GM19455 (cell line): ENCODE results near the gene SPTLC3.

Experiments
- ATAC-seq: cut with Tn5 transposase; IDR thresholded peaks from one replicate; pipeline ENCODE4 v1.9.1; 2021; ENCODE audit not compliant: unreplicated experiment

Gene SPTLC3

DNA sequence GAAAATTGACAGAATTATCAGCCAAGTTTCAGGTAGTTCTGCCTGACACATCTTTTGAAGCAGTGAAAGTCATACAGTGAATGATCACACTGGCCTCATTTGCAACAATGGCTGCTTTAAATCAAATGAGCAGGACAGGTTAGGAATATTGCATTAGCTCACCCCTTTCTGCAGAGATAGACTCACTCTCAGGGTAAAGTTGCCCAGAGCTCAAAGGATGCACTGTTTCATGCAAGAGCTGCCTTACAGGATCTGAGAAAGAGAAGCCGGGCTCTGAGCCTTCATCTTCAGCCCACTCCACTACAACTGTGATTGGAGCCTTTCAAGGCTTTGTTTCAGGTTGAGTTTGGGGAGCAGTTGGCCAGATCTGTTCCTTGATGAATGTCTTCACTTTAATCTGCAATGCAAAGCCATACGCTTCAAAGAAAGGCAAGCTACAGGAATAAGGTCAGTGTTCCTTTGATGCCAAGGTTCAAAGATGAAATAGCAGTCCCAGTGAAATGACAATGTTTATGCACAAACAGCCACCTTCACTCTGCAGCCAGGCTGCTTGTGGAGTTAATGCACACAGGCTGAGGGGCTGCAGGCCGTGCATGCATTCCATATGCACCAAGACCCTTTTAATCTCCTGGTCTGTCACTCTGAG, 121.4 kb downstream of the SPTLC3 start:
- no peak for ATAC-seq

DNA sequence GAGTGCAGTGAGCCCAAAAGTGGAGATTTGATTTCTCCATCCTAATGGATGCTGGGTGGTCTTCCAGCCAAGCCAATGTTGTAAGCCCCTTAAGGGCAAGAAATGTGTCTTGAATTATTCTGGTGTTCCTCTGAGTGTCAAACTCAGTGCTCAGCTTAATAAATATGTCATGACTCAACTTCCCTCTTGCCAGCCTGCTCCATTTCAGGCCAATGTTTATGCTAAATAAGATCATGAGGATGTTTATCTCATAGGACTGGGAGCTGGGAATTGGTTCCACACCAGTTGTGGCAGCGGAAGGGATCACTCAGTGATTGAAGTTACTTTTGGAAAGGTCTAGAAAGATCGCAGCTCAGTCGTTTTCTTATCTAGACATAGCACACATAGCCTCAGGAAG, 121.9 kb downstream of the SPTLC3 start:
- ATAC-seq: no peak

DNA sequence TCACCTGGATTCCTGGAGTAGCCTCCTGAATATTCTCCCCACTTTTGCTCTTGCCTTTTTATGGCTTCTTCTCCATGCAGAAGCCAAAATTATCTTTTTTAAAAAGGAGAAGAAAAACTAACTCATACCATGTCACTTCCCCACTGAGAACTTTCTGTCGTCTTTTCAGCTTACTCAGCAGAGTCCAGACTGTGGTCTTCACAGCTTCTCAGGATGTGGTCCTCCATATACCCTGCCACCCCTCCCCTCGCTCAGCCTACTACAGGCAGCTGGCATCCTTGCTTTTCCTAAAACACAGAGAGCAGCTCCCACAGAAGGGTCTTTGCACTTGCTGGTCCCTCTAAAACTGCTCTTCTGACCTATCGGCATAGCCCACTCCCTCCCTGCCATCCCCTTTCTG, 122.9 kb downstream of the SPTLC3 start:
- no peak for ATAC-seq

DNA sequence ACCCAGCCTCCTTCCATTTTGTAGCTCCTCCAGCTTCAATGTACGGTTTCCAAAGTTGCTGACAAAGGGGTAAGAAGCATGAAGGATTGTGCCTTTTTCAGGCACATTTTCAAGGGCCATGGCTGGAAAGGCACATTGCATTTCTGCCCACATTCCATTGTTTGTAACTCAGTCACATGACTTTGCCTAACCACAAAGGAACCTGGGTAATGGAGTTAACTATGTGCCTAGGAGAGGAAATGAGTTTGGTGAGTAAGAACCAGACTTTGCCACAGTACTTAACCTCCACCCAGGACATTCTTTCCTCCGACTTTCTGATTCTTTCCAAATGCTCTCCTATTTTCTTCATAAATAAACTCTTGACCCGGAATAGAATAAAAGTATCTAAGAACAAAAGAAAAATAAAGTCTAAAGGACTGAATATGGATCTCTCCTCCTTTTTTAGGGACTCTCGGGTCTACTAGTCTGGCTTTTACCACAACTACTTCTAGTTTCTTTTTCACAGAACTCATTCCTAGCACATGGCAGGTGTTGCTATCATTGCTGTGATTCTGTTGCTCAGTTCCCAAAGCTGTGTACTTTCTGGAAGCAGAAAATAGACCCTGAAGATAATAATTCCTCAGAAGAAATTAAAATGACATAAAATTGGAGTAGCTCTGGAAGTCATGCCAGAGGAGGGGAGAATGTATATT, 130.8 kb downstream of the SPTLC3 start:
- ATAC-seq: no peak

DNA sequence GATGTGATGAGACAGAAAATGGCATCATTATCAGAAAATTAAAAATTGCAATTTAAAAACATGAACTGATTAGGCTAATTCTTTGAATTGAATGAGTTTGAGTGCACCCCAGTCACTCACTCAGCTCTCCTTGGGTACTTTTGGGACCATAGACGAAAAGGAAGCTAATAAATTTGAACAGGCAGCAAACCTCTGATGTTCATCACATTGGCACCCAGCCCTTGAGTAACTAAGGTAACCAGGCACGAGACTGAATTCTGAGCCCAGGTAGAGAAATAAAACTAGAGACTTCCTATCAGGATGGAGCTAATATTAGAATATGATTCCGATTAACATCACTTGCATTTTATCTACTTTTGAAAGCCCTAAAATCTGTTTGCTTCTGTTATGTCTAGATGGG, 131.4 kb downstream of the SPTLC3 start:
- no peak for ATAC-seq

DNA sequence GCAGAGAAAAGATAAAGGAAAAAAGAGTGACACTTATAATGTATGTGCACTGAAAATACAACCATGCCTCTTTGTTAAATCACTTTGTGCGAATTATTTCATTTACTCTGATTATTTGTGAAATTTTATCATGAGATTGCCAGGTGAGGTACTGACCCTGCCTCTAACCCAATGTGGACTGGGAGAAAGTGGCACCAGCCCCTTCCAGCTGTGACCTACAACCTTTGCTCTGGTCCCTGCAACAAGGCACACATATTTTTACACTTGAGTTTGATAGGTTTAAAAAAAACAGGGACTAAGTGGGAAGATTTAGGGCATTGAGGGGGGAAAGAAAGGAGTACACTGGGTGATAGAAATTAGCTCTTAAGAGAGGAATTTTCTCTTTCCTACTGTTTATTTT, 132.0 kb downstream of the SPTLC3 start:
- ATAC-seq: no peak

DNA sequence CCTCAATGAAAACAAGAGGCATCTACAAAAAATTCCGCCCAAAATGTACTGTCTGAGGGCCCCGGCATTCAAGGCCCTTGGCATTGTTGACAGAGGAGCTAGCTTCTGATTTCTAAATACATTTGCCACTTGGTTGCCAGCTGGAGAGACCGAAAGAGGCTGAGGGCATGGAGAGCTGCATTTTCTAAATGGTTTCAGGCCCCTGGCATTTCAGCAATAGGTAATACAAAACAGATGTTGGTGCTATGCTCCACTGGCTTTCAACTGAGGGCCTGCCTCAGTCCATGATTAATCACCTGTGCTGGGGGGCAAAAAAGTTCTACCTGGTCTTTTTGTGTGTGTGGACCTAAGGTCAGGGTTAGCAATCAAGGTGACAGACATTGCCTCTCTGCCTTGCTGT, 132.8 kb downstream of the SPTLC3 start:
- ATAC-seq: no peak

DNA sequence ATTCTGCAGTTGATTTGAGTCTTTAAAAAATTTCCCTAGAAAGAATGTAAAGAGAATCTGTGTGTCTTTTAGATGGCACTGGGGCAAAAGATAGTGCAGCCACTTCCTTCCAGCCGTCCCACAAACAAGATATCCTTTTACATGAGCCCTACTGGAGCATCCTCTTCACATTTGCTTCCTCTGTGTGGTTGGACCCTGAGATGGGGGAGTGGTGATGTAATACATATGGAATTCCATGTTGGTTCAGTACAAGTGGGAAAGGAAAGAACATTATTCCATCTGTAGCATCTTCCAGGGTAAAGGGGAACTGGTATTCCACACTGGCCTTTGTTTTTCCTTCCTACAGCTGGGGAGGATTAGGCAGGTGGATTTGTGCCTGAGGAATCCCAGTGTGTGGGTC, 133.4 kb downstream of the SPTLC3 start:
- no peak for ATAC-seq

DNA sequence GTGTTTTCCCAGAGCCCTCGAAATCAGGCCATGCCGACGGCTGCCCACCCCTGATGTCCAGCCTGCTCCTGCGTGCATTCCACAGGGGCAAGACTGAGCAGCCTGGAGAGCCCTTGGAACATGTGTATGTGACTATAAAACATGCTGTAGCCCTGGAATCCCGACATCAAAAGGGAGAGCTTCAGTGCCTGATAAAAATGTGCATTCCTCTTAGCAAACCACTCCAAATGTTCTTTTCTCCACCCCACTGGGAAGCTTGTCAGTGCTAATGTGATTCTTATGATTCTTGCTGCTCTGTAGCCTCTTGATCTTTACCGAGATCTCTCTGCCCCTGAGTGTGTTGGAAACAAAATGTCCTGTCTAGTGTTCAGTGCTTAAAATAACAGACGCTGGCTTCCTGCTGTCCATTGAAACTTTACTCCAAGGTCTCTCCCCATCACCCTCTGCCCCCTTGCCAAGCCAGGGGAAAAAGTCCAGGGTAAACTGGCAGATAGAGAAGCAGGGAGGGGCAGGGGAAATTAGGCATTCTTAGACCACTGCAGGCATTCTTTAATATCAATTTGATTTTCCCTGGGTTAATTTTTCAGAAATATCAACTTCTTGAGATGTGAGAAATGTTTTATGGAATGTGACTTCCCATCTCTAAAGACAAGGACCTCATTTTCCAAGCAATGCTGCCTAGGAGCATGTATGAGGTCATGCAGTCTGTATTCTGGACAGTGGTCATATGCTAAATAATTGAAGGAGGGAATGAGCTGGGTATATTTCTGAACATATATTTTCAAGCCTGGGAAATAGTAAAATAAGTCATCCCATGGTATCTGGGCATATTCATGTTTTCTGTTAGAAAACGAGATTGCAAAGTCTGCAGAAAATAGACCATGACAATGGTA, 138.5 kb downstream of the SPTLC3 start:
- no peak for ATAC-seq

DNA sequence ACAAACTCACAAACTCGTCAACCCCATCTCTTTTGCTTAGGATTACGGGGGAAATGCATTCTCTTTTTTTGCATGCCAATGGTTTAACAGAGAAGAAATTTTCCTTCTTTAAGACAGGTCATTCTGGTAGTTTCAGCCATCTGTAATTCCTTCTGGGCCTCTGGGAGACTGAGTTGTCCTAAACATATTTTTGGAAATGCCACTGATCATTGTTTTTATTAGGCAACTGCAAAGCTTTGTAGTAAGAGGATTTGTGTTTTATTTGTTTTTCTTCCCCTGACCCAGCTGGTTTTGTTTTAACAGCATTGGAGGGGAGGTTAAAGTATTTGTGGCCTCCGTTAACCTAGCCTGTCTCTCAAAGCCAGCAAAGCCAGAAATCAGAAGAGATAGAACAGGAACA, 139.2 kb downstream of the SPTLC3 start:
- no peak for ATAC-seq

DNA sequence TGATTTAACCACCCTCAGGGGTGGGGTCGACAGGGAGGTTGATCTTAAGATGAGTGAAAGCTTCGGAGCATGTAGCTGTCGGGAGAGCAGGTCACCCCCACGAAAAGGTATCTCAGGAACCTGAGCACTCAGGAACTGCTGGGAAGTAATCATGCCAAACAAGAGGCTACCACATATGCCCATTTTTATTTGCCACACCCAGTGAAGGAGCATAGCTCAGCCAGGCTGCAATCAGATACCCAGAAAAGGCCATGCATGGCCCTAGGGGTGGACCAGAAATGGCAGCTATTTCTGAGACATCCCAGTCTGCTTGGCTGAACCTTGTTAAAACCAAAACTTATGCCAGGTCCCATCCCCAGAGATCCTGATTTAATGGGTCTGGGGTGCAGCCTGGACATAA, 139.6 kb downstream of the SPTLC3 start:
- no peak for ATAC-seq

DNA sequence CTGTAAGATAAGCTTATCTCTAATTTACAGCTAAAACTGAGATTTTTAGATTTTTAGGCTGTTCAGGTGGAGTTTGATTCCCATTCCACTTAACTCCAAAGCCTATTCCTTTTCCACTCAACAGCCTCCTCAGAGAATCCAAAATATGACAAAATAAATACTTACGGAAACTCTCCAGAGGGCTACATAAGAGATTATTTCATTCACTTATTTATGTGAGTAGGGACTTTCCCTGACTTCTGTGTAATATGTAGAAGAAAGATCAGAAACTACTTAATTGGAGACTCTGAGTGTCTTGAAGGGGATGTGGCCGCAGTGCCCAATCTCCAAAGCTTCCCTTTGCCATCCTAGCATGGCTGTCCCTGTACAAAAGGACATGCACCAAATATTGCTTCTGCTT, 140.2 kb downstream of the SPTLC3 start:
- no peak for ATAC-seq

DNA sequence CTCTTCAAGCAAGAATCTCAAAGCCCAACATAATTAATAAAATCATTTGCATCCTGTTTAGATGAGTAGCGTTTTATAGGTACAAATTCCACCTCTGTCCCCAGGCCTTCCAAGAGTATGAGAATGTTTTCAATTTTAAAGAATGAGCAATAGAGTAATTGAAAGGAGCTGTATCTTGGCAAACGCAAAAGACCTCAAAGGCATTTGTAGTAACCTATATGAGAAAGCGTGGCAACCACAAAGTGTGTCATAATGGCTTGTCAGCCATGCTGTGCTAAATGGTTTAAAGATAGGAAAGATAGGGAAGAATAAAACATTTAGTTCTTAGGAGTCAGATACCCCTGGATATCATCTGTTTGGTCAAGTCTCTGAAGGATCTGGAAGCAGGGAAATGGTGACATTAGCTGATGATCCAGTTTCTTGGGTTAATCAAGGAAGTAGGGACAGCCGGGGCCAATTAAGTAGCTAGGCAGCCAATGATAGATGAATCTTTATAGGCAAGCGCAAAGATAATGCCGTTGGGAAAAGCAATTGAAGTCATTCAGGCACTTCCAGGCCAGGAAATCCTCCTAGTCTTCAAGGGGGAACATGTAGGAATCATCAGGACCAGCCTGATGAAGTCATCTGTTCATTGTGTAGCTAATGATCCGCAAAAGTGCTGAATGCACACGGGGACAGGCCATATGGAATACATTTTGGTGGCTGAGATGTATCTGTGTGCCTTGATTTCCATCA, 140.8 kb downstream of the SPTLC3 start:
- ATAC-seq: no peak

DNA sequence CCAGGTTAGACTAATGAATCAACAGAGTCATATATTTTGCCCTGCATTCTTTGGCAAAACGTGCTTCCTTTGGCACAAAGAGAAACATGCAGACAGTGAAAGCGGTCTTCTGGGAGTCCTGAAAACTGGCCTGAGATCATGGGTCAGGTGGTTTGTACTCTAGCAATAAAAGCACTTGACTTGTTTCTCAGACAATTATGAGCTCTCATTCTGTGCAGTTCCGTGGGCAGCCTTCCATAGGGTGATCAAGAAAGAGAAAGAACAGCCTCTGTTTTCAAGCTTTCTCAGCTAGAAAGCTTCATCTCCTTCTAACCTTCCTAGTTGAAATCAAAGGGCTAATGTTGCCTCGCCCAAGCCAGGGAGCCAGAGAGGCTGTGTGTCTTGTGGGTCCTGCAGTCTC, 149.6 kb downstream of the SPTLC3 start:
- ATAC-seq: no peak

DNA sequence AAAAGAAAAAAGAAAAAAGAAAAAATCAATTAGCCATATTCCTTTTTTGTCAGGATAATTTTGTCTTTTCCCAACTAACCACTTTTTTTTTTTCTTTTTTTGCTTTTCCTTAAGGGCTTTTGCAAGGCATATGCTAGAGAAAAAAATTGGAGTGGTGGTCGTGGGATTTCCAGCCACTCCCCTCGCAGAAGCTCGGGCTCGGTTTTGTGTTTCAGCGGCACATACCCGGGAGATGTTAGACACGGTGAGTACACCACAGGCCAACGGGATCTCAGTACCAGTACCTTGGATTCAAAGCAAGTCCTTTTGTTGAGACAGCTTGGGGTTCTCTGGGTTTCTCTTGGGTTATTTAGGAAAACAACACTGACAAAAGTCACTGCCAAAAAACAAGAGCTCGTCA, 151.1 kb downstream of the SPTLC3 start:
- no peak for ATAC-seq

DNA sequence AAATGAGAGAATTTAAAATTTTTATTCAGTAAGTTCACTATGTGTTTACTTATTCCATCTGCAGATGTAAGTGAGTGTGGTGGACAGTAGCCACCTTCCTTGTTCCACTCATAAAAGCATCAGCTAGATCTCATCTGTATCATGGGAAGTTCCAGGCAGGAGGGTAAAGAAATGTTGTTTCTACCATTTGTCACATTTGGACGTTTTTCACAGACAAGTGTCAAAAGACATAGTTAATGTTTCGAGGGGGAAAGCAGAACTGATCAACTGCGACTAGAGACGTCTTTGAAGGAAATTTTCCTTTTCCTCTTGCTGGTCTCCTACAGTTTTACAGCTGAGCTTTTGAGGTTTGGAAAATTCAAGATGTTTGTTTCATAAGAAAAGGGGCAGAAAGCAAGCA, 156.4 kb downstream of the SPTLC3 start:
- no peak for ATAC-seq

DNA sequence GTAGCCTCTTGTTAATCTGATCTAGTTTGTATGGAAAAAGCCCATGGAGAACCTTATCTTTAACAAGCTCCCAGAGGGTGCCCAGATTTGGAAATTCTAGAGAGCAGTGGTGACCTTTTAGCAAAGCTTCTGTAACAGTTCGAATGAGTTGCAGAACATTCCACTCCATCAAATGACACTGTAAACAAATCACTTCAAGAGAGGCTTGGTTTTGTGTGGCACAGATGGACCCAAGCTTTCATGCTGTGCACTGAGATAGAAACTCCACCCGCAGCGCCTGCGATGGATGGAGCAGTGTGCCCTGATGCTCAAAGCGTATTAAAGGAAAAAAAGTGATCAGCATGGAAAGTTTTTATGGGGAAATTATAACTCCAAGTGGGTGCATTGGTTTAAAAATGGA, 157.2 kb downstream of the SPTLC3 start:
- no peak for ATAC-seq

DNA sequence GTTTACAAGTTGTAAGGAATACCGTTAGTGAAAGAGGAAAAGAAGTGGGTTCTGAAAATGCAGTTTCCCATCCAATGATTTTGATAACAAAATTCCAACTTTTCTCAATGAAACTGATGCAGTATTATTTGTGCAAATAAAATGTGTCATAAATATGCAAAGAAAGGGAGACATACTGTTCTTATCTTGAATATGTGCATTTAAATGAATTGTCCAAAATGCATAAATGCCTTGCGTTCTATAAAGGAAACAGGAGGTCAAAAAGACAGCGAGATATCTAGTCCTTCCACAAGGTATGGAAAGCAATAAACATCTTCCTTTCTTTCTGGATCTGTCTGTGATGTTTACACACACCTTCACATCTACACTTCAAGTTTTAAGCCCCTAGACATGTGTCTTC, 157.7 kb downstream of the SPTLC3 start:
- ATAC-seq: no peak

DNA sequence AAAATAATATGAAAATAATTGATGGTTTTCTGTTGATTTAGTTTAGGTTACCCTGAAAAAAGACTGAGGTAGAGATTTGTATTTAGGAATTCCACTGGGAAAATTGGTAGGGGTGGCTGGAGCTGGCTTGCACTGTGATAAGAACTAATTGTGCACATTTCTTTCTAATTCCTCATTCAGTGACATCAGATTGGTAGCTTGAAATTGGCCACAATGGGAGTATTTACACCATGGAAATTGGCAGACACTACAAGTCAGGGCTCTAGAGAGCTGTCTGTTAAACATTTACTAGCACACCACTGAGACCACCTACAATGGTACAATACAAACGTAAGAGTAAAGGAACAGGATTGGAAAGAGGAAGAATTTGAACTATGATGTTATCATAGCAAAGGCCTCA, 160.3 kb downstream of the SPTLC3 start:
- ATAC-seq: no peak

DNA sequence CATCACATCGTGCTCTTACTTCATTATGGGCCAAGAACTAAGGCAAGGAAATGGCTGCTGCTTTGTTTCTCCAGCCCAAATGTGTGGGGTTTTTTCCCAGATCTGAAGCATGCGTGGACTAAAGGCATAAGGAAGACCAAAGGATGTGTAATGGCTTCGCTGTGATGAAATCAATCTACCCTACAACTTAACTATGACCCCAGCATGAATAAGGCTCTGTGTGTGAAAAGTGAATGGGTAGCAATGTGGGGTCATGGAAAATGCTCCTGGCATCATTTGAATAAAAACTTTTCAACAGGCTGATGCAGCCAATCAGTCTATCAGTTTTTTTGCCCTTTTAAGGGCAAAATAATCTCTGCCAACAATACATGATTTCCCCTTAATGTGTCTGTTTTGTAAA, 162.0 kb downstream of the SPTLC3 start:
- ATAC-seq: no peak

DNA sequence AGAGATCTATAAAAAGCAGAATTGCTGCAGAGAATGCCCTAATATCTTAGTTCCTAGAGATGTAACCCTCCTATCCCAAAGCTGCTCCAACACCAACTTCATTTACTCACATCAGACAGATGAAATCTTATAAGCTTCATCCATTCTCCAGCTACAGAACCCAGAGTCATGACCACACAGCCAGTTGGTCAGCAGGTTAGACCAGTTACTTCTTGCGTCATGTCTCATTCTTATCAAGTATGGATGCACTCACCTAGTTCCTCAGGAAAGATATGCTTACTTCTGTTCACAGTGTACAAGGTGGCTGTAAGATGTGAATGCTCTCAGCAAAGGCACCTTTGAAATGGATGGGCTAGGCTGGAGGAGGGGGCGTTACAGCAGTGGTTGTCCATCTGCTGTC, 164.4 kb downstream of the SPTLC3 start:
- no peak for ATAC-seq
